Kidney epithelial cell (primary cell): ENCODE measurements around the gene NUMBL. TPM values are rescaled to one million over a fixed set of nuclear protein-coding genes. Genes with fewer than 3 reads are reported as not detected.

Source experiments
- DNase-seq: peaks from one replicate; pipeline ENCODE4 v3.0.0-alpha.2; 2010; ENCODE audit warnings: low read depth
- H3K27me3 ChIP-seq: 2 replicates; pipeline ENCODE4 v1.6.0; 2011; ENCODE audit warnings: low read length; ENCODE audit not compliant: control insufficient read depth, insufficient read depth
- H3K36me3 ChIP-seq: 2 replicates; pipeline ENCODE4 v1.5.1; 2011; ENCODE audit warnings: low read length; ENCODE audit not compliant: control insufficient read depth, insufficient read depth
- H3K4me3 ChIP-seq: 2 replicates; pipeline ENCODE4 v1.5.1; 2011; ENCODE audit warnings: low read depth, mild to moderate bottlenecking, control low read depth, low read length
- total RNA-seq: library from RNA; depleted of rRNA; stranded (reverse); fragments of >200 nt; gene quantifications from 2 replicates; pipeline ENCODE4 v1.2.3, GENCODE V29; 2015
- TF ChIP-seq, protein P1 (sequence below): IDR thresholded peaks from 2 replicates; pipeline ENCODE4 v1.5.1; 2011; ENCODE audit warnings: mild to moderate bottlenecking, moderate library complexity, low read length, control low read depth, inconsistent platforms; ENCODE audit not compliant: insufficient read depth, poor library complexity, severe bottlenecking

NUMBL gene
- total RNA-seq, 1 donor from 2014 or later: 20.0 TPM

DNA sequence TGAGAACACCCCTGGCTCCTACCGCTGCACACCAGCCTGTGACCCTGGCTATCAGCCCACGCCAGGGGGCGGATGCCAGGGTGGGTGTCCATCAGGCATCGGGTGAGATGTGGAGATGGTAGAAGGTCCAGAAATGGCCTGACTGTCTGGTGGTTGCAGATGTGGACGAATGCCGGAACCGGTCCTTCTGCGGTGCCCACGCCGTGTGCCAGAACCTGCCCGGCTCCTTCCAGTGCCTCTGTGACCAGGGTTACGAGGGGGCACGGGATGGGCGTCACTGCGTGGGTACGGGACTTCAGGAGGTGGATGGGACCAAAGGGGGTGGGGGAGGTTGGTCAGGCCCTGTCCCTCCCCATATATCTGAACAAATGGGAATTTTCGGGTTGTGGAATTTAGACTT, 73.5 kb downstream of the NUMBL start:
- no peak for DNase-seq
- Histone ChIP-seq H3K36me3 (no peaks in the 10 kb centered on the region), H3K4me3 (no peak overlapping the region), H3K27me3 (no peaks in the 10 kb centered on the region)
- TF ChIP-seq, protein P1, sequence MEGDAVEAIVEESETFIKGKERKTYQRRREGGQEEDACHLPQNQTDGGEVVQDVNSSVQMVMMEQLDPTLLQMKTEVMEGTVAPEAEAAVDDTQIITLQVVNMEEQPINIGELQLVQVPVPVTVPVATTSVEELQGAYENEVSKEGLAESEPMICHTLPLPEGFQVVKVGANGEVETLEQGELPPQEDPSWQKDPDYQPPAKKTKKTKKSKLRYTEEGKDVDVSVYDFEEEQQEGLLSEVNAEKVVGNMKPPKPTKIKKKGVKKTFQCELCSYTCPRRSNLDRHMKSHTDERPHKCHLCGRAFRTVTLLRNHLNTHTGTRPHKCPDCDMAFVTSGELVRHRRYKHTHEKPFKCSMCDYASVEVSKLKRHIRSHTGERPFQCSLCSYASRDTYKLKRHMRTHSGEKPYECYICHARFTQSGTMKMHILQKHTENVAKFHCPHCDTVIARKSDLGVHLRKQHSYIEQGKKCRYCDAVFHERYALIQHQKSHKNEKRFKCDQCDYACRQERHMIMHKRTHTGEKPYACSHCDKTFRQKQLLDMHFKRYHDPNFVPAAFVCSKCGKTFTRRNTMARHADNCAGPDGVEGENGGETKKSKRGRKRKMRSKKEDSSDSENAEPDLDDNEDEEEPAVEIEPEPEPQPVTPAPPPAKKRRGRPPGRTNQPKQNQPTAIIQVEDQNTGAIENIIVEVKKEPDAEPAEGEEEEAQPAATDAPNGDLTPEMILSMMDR: no peak

DNA sequence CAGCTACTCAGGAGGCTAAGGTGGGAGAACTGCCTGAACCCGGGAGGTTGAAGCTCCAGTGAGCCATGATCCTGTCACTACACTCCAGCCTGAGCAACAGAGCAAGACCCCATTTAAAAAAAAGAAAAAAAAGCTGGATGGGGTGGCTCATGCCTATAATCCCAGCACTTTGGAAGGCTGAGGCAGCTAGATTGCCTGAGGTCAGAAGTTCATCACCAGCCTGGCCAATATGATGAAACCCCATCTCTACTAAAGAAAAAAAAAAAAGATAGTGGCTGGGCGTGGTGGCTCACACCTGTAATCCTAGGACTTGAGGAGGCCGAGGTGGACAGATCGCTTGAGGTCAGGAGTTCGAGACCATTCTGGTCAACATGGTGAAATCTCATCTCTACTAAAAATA, 74.3 kb downstream of the NUMBL start:
- no peak overlapping the region for H3K4me3 ChIP-seq
- no peaks in the 10 kb centered on the region for H3K27me3 ChIP-seq
- no peaks in the 10 kb centered on the region for H3K36me3 ChIP-seq
- no peak for DNase-seq
- TF ChIP-seq, protein P1: no peak

Other genes starting within 250 kb of the NUMBL start
- 11.4 and 12.9 TPM in 2 replicates for gene SERTAD3, start 246.3 kb downstream of the NUMBL start, total RNA-seq
- 86.1 and 91.1 TPM in 2 replicates for gene BLVRB, start 224.9 kb downstream of the NUMBL start, total RNA-seq
- gene SPTBN4, start 223.7 kb downstream of the NUMBL start, total RNA-seq: 0.96 and 2.4 TPM in 2 replicates
- gene SHKBP1, start 113.8 kb downstream of the NUMBL start, total RNA-seq: 105 and 142 TPM in 2 replicates
- gene LTBP4, start 89.3 kb downstream of the NUMBL start, total RNA-seq: 89.3 and 98.3 TPM in 2 replicates
- gene COQ8B, start 26.2 kb upstream of the NUMBL start, total RNA-seq: 20.0 and 30.4 TPM in 2 replicates
- gene ITPKC, start 26.5 kb upstream of the NUMBL start, total RNA-seq: 25.8 and 40.2 TPM in 2 replicates
- 7.2 and 8.8 TPM in 2 replicates for gene ACTMAP, start 59.8 kb upstream of the NUMBL start, total RNA-seq
- 84.4 and 110 TPM in 2 replicates for gene SNRPA, start 60.6 kb upstream of the NUMBL start, total RNA-seq
- gene MIA, start 84.9 kb upstream of the NUMBL start, total RNA-seq: not detected in 2 replicates
- gene RAB4B, start 87.6 kb upstream of the NUMBL start, total RNA-seq: 23.0 and 35.3 TPM in 2 replicates
- gene EGLN2, start 108.5 kb upstream of the NUMBL start, total RNA-seq: 99.9 and 102 TPM in 2 replicates
- not detected in 2 replicates for gene CYP2A6, start 159.8 kb upstream of the NUMBL start, total RNA-seq
- gene CYP2A7, start 191.6 kb upstream of the NUMBL start, total RNA-seq: not detected in 2 replicates